ENCODE results near the gene UBALD2. TPM values are rescaled to one million over a fixed set of nuclear protein-coding genes. Genes with fewer than 3 reads are reported as not detected.

Gene UBALD2
- total and polyA plus RNA-seq, 2 of the 8 experiments (the other 6 are each of a cell fraction or from before 2014, with no cell fraction given): 17.8 to 22.6 TPM

DNA sequence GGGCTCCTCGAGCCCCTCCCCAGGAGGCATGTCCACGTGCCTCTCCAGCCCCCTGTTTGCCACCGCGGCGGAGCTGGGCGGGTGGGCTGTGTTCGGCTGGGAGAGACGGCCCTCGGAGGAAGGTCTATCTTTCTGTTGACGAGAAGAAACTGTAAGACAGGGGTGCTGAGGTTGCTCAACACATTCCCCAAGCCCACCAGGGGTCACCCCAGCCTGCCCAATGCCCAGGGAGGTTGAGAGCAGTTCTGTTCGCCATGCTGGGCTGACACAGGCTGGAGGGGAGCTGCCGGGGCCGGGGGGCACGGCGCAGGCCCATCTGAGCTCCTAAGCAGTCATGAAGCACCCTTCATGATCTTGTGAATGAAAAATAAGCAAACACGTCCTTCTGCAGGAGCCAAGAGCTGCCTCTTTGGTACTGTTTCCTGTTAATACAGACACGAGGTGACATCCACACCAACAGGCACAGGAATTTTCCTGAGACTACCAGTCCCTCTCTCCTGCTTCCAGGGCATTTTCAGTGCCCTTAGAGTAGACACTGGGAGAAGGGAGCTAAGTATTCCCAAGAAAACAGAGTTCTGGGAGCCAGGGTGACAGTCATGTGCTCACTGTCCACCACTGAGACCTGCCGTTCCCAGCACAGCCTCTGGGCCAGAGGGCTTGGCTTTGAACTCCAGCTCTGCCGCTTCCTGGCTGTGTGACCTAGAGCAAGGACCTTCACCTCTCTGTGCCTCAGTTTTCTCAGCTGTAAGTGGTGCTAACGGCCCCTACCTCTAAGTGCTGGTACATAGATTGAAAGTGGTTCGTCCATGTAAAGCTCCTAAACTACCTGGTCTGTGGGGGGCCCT is 9.2 kb downstream of the UBALD2 start:
- CTCF ChIA-PET (ENCODE audit: partially characterized antibody): interaction anchor here (0.5 to 3.6 kb wide), 27 partner anchors 10 to 413 kb away, joined by 3 to 32 read pairs (median 4); partner anchors contain the start of gene EXOC7
- 89% methylated on average over 21 of the region's 21 CpGs; no CpG with 5 or more reads in 1 of the 2 experiments for whole genome bisulfite sequencing, 2 experiments (ENCODE audit: extremely low coverage in 1 of 2, insufficient coverage in 1 of 2, insufficient read length in 1 of 2, insufficient replicate concordance in 2 of 2, low coverage in 1 of 2, low lambda C conversion rate in 2 of 2, missing lambda C conversion rate in 1 of 2)
- no peak for TF ChIP-seq TBP (IDR thresholded peaks at IDR 0.05; ENCODE audit: low read depth, low read length)
- TF ChIP-seq FOSL1 (IDR thresholded peaks at IDR 0.05; ENCODE audit: insufficient read depth, low read depth, low read length): no peak
- TF ChIP-seq TEAD4 (IDR thresholded peaks at IDR 0.05; ENCODE audit: low read depth, low read length): no peak
- no peak for TF ChIP-seq ASH2L (IDR thresholded peaks at IDR 0.05; ENCODE audit: low read length)
- no peak for TF ChIP-seq NRF1 (IDR thresholded peaks at IDR 0.05; ENCODE audit: low read depth, low read length)
- no peak for TF ChIP-seq CHD1 (IDR thresholded peaks at IDR 0.05; ENCODE audit: low read depth, low read length)
- TF ChIP-seq ZNF274 (IDR thresholded peaks at IDR 0.05; ENCODE audit: borderline replicate concordance, extremely low read depth, low read length): no peak
- TF ChIP-seq BRCA1 (IDR thresholded peaks at IDR 0.05; ENCODE audit: low read depth, low read length): no peak
- no peak for TF ChIP-seq RBBP5 (IDR thresholded peaks at IDR 0.05; ENCODE audit: borderline replicate concordance, low read depth, low read length)
- TF ChIP-seq TAF7 (optimal IDR thresholded peaks at IDR 0.05; ENCODE audit: borderline replicate concordance, low read depth, low read length): no peak

More for the DNA sequence above, 9.2 kb downstream of the UBALD2 start:
- no peaks in the 10 kb centered on the region for H3K27me3 ChIP-seq (replicated peaks in 1 of 4; ENCODE audit: control insufficient read depth in 3 of 4, extremely low read depth in 1 of 4, insufficient read depth in 3 of 4, low read length in 3 of 4)
- no peak overlapping the region for H4K5ac ChIP-seq (ENCODE audit: insufficient read length, low read depth, low read length)
- H2BK12ac ChIP-seq (ENCODE audit: low read depth, low read length): 0 out of 2 replicates have a peak overlapping the region, but pooled peaks have one; percentile 50
- H3K27ac ChIP-seq (ENCODE audit: low read depth, low read length): no peak overlapping the region
- H3K18ac ChIP-seq (ENCODE audit: extremely low read depth, low read length): no peak overlapping the region
- no peaks in the 10 kb centered on the region; a peak in 1 of 8 replicates for H3K36me3 ChIP-seq (ENCODE audit: control insufficient read depth in 2 of 4, insufficient read depth in 4 of 4, low read length in 3 of 4)
- no peaks in the 10 kb centered on the region for H3K79me1 ChIP-seq (ENCODE audit: low read depth, low read length)
- H4K20me1 ChIP-seq (replicated peaks in 1 of 2; ENCODE audit: control insufficient read depth in 1 of 2, insufficient read depth in 2 of 2, low read length in 2 of 2): peaks cover 0 to 3% of the 10 kb centered on the region in 2 experiments
- H2BK20ac ChIP-seq (ENCODE audit: low read length): no peak overlapping the region
- H3K14ac ChIP-seq (ENCODE audit: insufficient read length): no peak overlapping the region
- no peak overlapping the region for H2BK15ac ChIP-seq (ENCODE audit: low read length)
- H3K9me3 ChIP-seq (ENCODE audit: insufficient read depth in 2 of 2, low read depth in 1 of 2, low read length in 1 of 2): no peaks in the 10 kb centered on the region
- H3K4me2 ChIP-seq (ENCODE audit: insufficient read depth in 1 of 2, low read depth in 2 of 2, low read length in 2 of 2): no peak overlapping the region
- no peak overlapping the region for H4K8ac ChIP-seq (ENCODE audit: extremely low read depth, insufficient read depth, low read length)
- H3K9ac ChIP-seq (replicated peaks in 1 of 4; ENCODE audit: extremely low read depth in 1 of 4, low read depth in 3 of 4, low read length in 3 of 4): no peak overlapping the region
- no peak overlapping the region for H2AFZ ChIP-seq (ENCODE audit: low read length)
- peaks cover 0 to 4% of the 10 kb centered on the region in 2 experiments; a peak in 1 of 4 replicates for H3K79me2 ChIP-seq (ENCODE audit: control insufficient read depth in 1 of 2, insufficient read depth in 2 of 2, low read length in 2 of 2)
- no peak overlapping the region for H2BK5ac ChIP-seq (ENCODE audit: low read depth, low read length)
- H3K4me3 ChIP-seq (ENCODE audit: extremely low read depth in 1 of 4, insufficient read depth in 2 of 4, low read depth in 3 of 4, low read length in 4 of 4): no peak overlapping the region
- POLR2A ChIA-PET (ENCODE audit: partially characterized antibody): interaction anchor here (0.6 to 2.2 kb wide), 6 partner anchors 9 to 133 kb away, joined by 3 to 7 read pairs (median 6); partner anchors contain the start of genes FOXJ1 and UBALD2
- H2AK5ac ChIP-seq (ENCODE audit: low read depth, low read length): no peak overlapping the region
- H3K23ac ChIP-seq (ENCODE audit: insufficient read length): no peak overlapping the region
- no peak overlapping the region for H2BK120ac ChIP-seq (replicated peaks; ENCODE audit: low read depth, low read length)
- FAIRE-seq: no peak
- peaks cover 3% of the 10 kb centered on the region; the same call in 1 of the 2 replicates for H3K23me2 ChIP-seq (ENCODE audit: low read depth, low read length)
- H4K91ac ChIP-seq (replicated peaks; ENCODE audit: insufficient read length, low read length): no peak overlapping the region
- no peak overlapping the region for H3K4ac ChIP-seq (replicated peaks; ENCODE audit: insufficient read length, low read depth, low read length)
- H3K4me1 ChIP-seq (replicated peaks in 1 of 4; ENCODE audit: control insufficient read depth in 3 of 4, insufficient read depth in 4 of 4, low read length in 3 of 4): peaks cover 0 to 19% (median 13%) of the 10 kb centered on the region in 4 experiments; a peak in 6 of 7 replicates
- no peak for DNase-seq (ENCODE audit: low read depth in 1 of 2, low spot score in 2 of 2)
- H3K56ac ChIP-seq (replicated peaks; ENCODE audit: insufficient read length, low read depth, low read length): no peak overlapping the region

Data from H1 (cell line).